Measurements from ENCODE around the gene TOM1.

The TOM1 gene

DNA sequence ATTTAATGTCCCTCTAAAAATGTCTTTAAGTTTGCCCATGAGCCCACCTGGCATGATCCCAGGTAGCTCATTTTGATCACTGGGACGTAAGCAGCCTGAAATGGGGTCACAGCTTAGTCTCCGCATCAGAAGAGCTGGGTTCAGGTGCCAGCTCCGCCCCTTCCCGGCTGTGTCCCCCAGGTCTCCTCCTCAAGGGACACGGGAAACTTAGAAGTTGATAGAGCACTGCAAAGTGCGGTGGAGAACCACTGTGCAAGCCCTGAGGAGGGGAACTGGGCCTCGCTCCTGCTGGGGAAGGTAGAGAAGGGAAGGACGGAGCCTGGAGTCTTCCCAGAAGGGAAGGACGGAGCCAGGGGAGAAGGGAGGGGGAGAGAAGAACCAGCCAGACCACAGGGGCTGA lies 7.7 kb downstream of the TOM1 start:
- no peak for DNase-seq (ENCODE audit: low read depth)

DNA sequence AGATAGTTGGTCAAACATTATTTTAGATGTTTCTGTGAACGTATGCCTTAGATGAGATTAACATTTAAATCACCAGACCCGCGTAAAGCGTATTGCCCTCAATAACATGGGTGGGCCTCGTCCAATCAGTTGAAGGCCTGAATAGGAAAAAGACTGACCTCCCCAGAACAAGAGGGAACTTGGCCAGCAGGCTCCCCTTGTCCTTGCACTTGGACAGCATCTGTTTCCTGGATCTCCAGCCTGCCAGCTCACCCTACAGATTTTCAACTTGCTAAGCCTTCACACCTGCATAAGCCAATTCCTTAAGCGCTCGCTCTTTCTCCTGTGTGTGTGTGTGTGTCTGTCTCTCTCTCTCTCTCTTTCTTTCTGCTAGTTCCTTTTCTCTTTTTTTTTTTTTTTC lies 8.2 kb downstream of the TOM1 start:
- DNase-seq (ENCODE audit: low read depth) = no peak

DNA sequence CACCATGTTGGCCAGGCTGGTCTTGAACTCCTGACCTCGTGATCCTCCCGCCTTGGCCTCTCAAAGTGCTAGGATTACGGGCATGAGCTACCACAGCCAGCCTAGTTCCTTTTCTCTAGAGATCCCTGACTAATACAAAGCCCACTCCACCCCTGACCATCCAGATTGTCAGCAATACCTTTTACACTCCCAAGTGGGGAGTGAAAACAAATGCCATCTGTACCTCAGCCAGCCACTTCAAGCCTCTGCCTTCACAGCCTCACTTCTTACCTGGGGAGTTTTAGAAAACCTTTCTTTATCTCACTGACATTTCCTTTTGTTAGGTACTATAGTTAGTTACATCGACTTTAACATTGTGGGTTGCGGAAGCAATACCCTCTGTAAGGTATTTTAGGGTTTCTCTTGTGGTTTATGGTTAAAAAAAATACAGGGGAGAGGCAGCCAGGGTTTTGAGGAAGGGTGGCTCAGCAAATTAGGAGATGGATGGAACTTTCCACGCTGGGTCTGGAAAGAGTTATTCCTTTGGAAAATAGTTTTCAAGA lies 8.9 kb downstream of the TOM1 start:
- DNase-seq (ENCODE audit: low read depth) = no peak

DNA sequence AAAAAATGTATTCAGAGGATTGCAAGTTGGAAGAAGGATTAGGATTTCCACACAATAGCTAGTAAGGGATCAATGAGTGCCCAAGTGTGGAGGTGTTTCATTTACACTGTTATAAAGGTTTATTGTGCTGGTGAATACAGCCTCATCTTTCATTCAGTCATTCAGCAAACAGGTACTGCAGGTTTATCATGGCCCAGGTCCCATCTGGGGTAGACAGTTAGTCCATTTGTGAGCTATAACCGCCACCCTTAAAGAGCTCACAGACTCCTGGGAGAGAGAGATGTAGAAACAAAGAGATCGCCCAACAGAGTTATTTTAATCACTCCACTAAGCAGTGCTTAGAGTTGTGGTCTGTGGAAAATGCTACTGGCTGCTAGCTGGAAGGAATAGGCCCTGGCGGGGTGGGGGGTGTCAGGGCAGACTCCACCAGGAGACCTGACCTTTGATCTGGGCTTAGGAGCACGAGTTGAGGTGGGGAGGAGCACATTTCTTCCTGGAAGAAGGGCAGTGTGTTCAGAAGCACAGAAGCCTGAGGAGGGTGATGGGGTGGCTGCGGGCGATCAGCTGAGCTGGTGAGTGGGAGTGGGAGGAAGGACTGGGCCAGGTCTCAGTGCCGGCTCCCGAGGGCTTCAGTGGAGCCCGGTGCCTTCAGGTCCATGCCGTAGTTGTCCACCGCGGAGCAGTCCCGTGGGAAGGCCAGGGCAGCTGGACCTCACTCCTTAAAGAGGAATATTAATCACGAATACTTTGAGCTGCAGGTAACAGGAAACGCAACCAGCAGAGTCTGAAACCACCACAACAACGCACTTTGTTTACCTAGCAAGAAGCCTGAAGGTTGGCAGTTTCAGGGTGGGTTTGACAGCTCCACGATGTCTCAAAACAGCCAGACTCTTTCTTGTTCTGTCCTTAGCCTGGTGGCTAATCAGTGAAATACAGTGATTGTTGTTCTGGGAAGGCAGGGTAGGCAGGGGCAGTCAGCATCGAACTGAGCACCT lies 11.2 kb downstream of the TOM1 start:
- no peak for DNase-seq (ENCODE audit: low read depth)

DNA sequence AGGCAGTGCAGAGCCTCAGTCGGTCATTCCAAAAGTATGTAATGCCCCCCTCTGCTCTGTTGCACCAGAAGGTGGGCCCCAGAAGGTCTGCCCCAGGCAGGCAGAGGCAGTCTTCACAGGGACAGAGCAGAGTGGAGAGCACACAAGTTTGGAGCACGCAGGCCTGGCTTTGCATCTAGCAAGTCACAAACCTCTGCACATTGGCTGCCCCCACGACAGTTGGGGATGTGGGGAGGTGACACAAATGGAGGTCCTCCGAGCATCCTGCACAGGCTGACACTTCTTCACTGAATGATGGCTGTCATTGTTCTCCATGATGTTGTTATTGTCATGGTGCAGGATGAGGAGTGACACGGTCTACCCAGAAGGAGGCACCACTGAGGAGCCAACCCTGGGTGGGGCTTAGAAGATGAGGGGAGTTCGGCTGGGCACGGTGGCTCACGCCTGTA lies 11.9 kb downstream of the TOM1 start:
- no peak for DNase-seq (ENCODE audit: low read depth)

DNA sequence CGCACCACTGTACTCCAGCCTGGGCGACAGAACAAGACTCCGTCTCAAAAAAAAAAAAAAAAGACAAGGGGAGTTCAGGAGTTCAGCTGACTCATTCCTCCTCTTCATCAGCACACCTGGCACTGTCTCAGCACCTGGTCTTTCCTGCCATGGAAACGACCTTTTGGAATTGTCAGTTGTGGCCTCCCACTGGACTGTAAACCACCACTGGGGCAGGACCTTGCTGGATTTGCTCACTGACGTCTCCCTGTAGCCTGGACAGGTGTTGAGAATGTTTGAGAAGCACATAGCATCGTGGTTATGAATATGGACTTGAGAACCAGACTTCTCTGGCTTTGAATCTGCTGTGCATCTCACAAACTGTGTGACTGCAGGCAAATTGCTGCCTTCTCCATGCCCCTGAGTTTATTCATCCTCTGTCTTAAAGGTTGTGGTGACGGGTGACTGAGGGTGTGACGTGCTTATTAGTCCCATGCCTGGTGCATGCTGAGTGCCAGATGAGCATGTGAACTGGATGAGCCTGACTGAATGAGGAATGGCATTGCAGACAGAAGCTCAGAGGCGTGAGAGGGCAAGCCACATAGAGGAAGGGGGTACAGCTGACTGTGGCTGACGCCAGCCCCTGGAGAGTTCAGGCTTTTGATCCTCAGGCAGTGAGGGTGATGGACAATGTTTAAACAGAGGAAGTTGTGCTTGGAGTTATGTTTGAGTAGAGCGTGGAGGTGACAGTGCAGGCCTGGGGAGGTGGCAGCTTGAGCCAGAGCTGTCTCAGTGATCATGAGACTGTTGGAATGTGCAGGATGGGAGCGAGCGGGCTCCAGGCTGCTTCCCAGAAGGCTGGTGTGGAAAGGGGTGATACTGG lies 12.7 kb downstream of the TOM1 start:
- DNase-seq (ENCODE audit: low read depth) = peak; percentile 34

DNA sequence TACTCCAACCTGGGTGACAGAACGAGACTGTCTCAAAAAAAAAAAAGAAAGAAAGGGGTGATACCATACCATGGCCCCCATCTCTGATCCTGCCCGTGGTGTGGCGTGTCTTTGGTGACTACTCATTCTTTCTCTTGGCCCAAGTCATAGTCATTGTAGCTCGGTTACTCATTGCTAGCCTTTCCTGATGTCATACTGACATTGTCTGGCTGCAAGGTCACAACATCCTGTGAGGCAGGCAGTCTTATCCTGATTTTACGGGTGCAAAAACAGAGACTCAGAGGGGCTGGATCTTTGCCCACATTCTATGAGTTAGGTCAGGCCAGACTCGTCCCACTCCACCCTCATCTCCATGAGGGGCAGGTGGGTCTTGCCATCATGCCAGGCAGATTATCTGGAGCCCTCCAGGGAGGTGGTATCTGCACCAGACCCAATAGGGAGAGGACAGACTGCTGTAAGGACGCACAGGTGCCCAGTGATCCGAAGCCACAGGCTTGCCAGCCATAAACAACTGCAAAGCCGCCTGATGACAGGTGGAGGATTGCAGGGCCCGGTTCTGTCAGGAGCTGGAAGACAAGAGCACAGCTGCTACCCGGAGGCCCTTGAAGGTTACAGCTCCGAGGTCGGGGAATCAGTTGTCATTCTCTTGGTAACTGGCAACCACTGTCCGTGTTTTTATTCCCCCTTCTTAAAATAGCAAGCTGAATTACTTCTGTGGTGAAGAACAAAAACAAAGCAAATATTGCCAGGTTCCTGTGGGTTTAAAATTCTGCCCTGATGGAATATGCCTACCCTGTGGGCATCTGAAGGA lies 13.8 kb downstream of the TOM1 start:
- peak; percentile 82 for DNase-seq (ENCODE audit: low read depth)

DNA sequence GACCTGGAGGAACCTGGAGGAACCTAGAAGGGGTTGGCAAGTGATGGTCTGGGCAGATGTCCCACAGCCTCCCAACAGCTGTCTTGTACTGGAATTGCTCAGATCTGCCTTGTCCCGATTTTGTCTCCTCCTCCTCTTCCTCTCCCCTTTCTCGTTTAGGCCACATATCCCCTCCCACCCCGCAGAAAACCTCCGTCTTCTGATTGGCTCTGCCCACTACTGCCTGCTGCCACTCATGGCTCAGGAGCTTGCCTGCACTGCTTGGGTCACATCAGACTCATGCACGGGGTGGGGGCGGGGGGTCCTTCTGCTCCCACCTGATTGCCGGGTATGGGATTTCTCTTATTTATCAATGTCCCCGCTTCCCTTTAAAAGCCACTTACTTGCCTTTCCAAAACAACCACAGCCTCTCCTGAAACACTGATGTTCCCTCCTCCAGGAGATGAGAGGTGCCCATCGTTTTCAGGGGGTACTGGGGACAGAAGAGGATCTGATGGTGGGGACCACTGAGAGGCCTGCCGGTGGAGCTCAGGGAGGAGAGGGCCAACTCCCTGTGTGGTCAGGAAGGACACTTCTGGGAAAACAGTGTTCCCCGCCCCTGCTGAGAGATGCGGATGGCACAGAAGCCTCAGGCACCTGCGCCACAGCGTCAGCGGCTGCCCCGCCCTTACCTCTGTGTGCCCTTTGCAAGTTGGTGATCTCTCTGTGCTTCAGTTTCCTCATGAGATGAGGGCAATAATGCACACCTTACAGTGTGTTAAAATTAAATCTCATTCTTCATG lies 14.7 kb downstream of the TOM1 start:
- DNase-seq (ENCODE audit: low read depth) = no peak

DNA sequence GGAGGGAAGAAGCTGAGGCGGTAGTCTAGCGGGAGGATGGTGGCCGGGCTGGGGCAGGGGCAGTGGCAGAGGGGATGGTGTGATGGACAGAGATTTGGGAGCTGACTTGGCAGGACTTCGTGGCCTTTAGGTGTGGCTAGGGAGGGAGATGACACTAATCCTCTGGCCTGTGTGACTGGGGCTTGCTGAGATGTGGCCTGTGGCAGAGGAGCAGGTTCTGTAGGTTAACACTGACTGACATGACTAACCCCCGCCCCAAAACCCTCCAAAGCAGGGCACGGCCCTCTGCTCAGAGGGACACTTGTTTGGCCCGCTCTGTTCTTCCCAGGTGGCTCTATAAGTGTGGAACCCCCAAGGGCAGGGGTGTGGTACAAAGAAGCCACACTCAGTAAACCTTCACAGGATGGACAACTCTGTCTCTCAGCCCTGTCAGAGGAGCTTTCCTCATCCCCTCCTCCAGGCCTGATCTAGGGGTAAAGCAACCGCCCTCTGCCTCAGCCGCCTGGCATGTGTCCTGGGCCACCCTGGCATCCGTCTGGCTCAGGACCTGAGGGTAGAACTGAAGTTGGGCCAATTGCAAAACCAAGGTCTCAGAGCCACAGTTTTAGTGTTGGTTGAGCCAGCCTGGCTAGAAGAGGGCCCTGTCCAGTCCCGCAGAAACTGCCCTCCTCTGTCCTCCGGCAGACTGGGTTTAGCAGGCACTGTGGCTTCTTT lies 15.6 kb downstream of the TOM1 start:
- DNase-seq (ENCODE audit: low read depth) = no peak

DNA sequence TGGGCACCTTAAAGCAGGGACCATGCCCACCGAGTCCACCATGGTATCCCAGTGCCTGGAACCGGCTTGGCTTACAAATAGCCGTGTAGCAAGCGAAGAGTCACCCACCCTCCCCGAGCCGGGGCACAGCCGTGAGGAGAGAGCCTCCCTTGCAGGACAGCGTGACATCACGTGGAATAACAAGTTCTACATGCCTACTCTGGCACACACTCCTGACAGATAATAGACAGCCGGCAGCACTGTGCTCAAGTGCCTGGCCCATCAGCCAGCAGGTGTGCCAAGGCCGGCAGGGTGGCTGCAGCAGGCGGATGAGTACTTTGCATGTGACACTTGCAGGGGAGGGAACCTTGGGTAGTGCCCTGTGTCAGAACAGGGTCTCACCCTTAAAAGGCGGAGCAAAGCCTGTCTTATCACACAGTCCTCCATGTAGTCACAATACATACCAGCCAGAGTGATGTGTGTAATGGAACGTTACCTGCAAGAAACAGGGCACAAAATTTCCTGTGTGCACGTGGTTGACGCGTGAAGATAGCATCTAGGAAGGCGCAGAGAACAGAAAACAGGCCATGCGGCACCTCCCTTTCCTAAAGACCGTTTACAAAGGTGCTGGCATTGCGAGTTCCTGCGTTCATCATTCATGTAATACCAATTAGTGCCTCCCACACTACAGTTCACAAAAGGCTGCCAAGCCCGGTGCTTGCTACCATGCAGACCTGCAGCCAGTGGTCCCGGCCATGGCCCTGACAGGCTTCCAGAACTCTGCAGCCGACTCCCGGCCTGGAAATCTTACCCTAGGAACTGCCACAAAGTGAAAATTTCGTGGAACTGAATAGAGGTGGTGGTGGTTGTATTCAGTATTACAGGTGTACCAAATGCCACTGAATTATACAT lies 16.4 kb downstream of the TOM1 start:
- no peak for DNase-seq (ENCODE audit: low read depth)

DNA sequence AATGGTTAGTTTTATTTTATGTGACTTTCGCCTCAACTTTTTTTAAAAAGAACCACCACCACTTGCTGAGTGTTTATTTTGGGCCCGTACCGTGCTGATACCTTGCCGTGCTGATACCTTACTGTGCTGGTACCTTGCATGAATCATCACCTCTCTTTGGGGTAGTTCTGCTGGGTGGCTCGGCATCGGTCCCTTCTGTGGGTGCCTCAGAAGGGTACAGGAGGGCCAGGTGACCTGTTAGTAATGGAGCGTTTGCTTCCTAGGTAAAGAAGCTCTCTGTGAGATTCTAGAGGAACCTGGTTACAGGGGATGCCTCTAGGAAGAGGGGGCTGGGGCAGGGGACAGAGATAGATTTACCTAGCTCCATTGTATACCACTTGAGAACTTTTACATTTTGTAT lies 17.1 kb downstream of the TOM1 start:
- DNase-seq (ENCODE audit: low read depth) = no peak

DNA sequence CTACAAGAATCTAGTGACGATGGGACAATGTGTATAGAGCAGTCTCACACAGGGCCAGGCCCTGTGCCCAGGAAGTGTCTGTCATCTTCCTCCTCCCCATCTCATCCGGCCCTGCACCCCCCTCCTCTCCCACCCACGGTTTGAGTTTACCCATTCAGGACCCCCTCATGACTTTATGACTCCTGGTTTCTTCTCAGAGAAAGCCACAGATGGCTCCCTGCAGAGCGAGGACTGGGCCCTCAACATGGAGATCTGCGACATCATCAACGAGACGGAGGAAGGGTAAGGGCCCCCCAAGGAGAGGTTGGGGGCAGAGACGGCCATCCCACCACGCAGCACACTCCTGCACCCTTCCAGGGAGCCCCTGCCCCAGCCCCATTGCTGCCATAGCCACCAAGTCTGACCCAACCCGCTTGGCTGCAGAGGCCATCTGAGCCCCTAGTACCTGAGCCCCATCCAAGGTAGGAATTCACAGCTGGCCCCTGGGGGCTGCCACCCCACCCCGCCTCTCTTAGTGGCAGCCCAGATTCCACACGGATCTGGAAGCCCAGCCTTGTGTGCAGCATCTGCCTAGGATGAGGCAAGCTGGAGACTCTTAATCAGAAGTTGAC lies 18.1 kb downstream of the TOM1 start:
- no peak for DNase-seq (ENCODE audit: low read depth)

DNA sequence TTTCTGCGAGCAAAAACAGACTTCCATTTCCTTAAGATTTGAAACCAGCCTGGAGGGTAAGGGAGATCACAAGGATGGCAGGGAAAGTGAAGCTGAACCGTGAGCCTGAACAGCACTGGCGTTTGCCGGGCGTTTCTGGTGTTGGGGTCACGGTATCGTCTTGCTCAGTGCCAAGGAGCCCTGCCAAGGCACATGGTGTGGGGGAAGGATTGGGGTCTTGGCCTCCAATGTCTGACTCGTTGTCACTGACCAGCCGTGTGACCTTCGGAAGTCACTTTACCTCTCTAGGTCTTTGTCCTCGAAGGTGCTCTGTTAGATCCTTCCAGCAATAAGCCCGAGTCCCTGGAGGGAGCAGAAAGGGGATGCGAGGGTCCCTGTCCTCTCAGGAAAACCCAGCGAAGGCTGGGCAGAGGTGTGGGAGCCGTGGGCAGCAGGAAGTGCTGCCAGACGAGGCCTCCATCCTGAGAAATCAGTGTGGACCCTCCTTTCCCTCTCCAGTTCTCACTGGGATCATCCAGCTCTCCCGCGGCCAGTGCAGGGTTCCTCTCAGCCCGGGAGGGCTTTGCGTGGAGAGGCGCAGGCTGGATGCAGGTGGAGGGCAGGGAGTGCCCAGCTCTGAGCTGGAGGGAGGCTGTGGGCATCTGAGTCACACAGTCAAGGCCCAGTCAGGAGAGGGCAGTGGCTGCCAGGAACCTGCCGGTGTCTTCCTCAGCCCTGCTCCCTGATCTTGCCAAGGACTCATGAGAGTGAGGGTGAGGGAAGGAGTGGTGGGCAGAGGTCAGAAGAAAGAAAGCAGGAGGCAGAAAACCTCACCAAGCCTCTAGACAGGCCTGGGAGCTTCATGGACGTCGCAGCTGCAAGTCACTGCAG lies 18.9 kb downstream of the TOM1 start:
- DNase-seq (ENCODE audit: low read depth) = no peak

DNA sequence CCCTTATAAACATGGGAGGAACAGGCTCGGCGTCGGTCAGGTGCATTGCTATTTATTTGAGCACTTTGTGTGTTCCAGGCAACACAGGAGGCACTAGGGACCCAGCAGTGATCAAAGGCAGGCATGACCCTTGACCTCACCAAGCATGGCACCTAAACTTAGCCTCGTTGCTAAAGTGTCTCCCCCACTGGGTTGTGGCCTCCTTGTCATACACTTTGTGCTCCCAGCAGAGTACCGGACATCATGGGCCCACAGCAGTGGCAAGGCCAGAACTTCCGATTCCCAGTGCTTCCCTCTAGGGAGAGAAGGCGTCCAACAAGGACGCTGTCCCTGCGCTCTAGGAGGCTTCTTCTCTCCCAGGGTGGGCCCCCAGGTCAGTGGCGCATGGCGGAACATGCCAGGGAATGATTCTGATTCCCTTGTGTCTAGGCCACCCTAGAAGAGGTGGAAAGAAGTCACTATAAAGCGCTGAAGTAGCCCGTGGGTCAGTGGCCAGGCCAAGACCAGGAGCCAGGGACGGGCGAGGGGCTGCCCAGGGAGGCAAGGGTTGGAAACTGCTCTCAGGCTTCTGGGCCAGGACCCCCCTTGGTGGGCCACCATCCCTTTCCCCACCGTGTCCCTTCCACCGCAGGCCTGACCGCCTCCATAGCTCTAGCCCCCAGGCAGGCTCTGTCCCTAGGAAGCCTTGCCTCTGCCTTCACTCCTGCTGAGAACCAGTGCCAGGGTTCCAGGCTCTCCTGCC lies 19.7 kb downstream of the TOM1 start:
- no peak for DNase-seq (ENCODE audit: low read depth)

DNA sequence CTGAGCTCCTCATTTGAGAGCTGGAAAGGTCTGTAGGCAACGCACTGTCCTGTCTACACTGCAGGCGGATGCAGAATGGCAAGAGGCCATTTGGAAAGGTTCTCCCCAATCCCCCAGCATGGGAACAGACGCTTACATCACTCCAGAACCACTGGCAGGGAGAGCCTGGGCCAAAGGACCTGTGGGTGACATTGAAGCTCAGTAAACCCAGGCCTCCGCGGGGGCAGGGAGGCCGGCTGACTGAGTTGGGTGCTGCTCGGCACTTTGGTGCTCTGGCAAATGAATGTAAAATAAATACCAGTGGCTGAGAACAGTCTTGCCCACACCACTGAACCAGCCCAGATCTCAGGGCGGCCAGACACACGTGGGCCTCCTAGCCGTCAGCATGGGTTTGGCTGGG lies 22.4 kb downstream of the TOM1 start:
- no peak for DNase-seq (ENCODE audit: low read depth)

DNA sequence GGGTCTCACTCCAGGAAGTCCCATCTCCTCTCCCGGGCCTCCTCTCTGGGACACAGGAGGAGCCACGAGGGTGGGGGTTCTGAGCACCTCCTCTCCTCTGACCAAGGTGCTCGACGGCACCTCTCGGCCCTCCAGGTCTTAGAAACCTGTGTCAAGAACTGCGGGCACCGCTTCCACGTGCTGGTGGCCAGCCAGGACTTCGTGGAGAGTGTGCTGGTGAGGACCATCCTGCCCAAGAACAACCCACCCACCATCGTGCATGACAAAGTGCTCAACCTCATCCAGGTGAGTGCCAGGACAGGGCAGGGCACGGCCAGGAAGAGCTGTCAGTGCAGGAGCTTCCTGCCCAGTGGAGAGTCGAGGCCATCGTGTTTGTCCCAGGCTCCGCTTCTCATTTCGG lies 23.2 kb downstream of the TOM1 start:
- DNase-seq (ENCODE audit: low read depth) = no peak

DNA sequence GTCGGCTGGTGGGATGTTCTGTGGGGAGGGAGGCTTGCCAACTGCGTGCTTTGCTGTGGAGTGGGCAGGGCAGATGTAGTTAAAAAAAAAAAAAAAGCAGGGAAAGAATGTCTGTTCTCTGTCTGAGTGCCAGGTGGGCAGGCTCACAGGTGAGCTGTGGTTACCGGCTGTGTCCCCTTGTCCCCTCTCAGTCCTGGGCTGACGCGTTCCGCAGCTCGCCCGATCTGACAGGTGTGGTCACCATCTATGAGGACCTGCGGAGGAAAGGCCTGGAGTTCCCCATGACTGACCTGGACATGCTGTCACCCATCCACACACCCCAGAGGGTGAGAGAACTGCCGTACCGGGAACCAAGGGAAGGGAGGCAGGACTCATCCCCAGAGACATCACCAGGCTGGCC lies 23.6 kb downstream of the TOM1 start:
- no peak for DNase-seq (ENCODE audit: low read depth)
